Immature natural killer cell (primary cell): ENCODE data around the gene SDHA. TPM values are rescaled to one million over a fixed set of nuclear protein-coding genes. Genes with fewer than 3 reads are reported as not detected.
"Not testable (repeated sequence)": the region's sequence is repeated elsewhere in the genome, so short reads cannot be mapped to it uniquely, and the experiment has no call there.

Experiments
- DNase-seq, 3 donors: peaks; one replicate each; pipeline ENCODE4 v3.0.0; 2022; ENCODE audit warnings: mixed read lengths in 1 of 3
- H3K27ac Mint-ChIP-seq, 6 donors: one replicate each; pipeline ENCODE4 v1.8.0; 2020; ENCODE audit warnings: mixed read lengths in 6 of 6, mild to moderate bottlenecking in 5 of 6, inconsistent platforms in 4 of 6, moderate library complexity in 3 of 6
- H3K27me3 Mint-ChIP-seq, 3 donors: one replicate each; pipeline ENCODE4 v1.8.0; 2020 to 2021; ENCODE audit warnings: low read depth in 3 of 3, mild to moderate bottlenecking in 3 of 3, mixed read lengths in 3 of 3, moderate library complexity in 3 of 3, inconsistent platforms in 1 of 3
- H3K36me3 Mint-ChIP-seq, 3 donors: one replicate each; pipeline ENCODE4 v1.8.0; 2020; ENCODE audit warnings: mixed read lengths in 3 of 3, inconsistent platforms in 2 of 3, mild to moderate bottlenecking in 2 of 3
- H3K4me1 Mint-ChIP-seq, 2 donors: one replicate each; pipeline ENCODE4 v1.8.0; 2020; ENCODE audit warnings: inconsistent platforms in 2 of 2, mild to moderate bottlenecking in 2 of 2, mixed read lengths in 2 of 2, moderate library complexity in 1 of 2
- H3K4me3 Mint-ChIP-seq, 5 donors: one replicate each; pipeline ENCODE4 v1.8.0; 2020; ENCODE audit warnings: mild to moderate bottlenecking in 5 of 5, mixed read lengths in 5 of 5, inconsistent platforms in 3 of 5, moderate library complexity in 3 of 5
- H3K9me3 Mint-ChIP-seq, 6 donors: one replicate each; pipeline ENCODE4 v1.8.0; 2020; ENCODE audit warnings: mild to moderate bottlenecking in 6 of 6, mixed read lengths in 6 of 6, inconsistent platforms in 4 of 6, moderate library complexity in 3 of 6
- polyA plus RNA-seq, 3 donors: library from polyadenylated mRNA; unstranded; fragments of 300-500 nt; fragmentation: Illumina TruSeq; gene quantifications; one replicate each; pipeline ENCODE4 v1.2.3, GENCODE V29; 2021

The SDHA gene
- polyA plus RNA-seq, 3 donors from 2014 or later: 140 to 224 (median 208) TPM

GRCh38 chr5:230711-231110 lies 12.6 kb downstream of the SDHA start:
- H3K9me3 Mint-ChIP-seq: no peaks in the 10 kb centered on the region
- H3K27ac Mint-ChIP-seq: no peak overlapping the region
- H3K27me3 Mint-ChIP-seq: peaks cover 0 to 2% (median 0%) of the 10 kb centered on the region in 3 donors
- H3K4me1 Mint-ChIP-seq: no peaks in the 10 kb centered on the region
- no peak overlapping the region for H3K4me3 Mint-ChIP-seq
- DNase-seq: no peak
- peaks cover 30 to 58% (median 46%) of the 10 kb centered on the region in 3 donors for H3K36me3 Mint-ChIP-seq

- Mint-ChIP-seq H3K4me3 (no peak overlapping the region), H3K9me3 (no peaks in the 10 kb centered on the region), H3K27ac (no peak overlapping the region), H3K4me1 (no peaks in the 10 kb centered on the region), H3K27me3 (peaks cover 0 to 2% (median 0%) of the 10 kb centered on the region in 3 donors), H3K36me3 (peaks cover 26 to 56% (median 42%) of the 10 kb centered on the region in 3 donors)
- no peak for DNase-seq
Observed at GRCh38 chr5:231661-232060, 13.5 kb downstream of the SDHA start.

GRCh38 chr5:233426-233825 lies 15.3 kb downstream of the SDHA start:
- not testable (repeated sequence) for H3K27me3 Mint-ChIP-seq, DNase-seq, H3K27ac Mint-ChIP-seq, H3K9me3 Mint-ChIP-seq, H3K4me3 Mint-ChIP-seq, H3K4me1 Mint-ChIP-seq
- peaks cover 22 to 51% (median 33%) of the 10 kb centered on the region in 3 donors for H3K36me3 Mint-ChIP-seq

- Mint-ChIP-seq H3K27ac (no peak overlapping the region), H3K36me3 (peaks cover 17 to 46% (median 26%) of the 10 kb centered on the region in 3 donors), H3K9me3 (no peaks in the 10 kb centered on the region), H3K27me3 (peaks cover 0 to 1% (median 0%) of the 10 kb centered on the region in 3 donors), H3K4me1 (no peaks in the 10 kb centered on the region), H3K4me3 (no peak overlapping the region)
- no peak for DNase-seq
Observed at GRCh38 chr5:234450-234849, 16.3 kb downstream of the SDHA start.

GRCh38 chr5:235527-235926 lies 17.4 kb downstream of the SDHA start:
- not testable (repeated sequence) for H3K27me3 Mint-ChIP-seq, H3K9me3 Mint-ChIP-seq, H3K4me1 Mint-ChIP-seq, H3K27ac Mint-ChIP-seq, DNase-seq, H3K4me3 Mint-ChIP-seq
- H3K36me3 Mint-ChIP-seq: peaks cover 17 to 48% (median 22%) of the 10 kb centered on the region in 3 donors

- not testable (repeated sequence) for H3K4me1 Mint-ChIP-seq, H3K4me3 Mint-ChIP-seq, H3K27me3 Mint-ChIP-seq, DNase-seq, H3K9me3 Mint-ChIP-seq, H3K27ac Mint-ChIP-seq
- H3K36me3 Mint-ChIP-seq: peaks cover 33 to 57% (median 40%) of the 10 kb centered on the region in 3 donors
Observed at GRCh38 chr5:237931-238330, 19.8 kb downstream of the SDHA start.

GRCh38 chr5:240550-240949 lies 22.4 kb downstream of the SDHA start:
- Mint-ChIP-seq H3K36me3 (peaks cover 22 to 42% (median 25%) of the 10 kb centered on the region in 3 donors), H3K4me1 (peaks cover 0 to 13% of the 10 kb centered on the region in 2 donors)
- not testable (repeated sequence) for H3K27me3 Mint-ChIP-seq, H3K27ac Mint-ChIP-seq, H3K9me3 Mint-ChIP-seq, H3K4me3 Mint-ChIP-seq, DNase-seq

GRCh38 chr5:241045-241669 lies 23.0 kb downstream of the SDHA start:
- DNase-seq, H3K4me3 Mint-ChIP-seq, H3K27me3 Mint-ChIP-seq, H3K9me3 Mint-ChIP-seq, H3K27ac Mint-ChIP-seq: not testable (repeated sequence)
- Mint-ChIP-seq H3K4me1 (peaks cover 0 to 13% of the 10 kb centered on the region in 2 donors), H3K36me3 (peaks cover 21 to 46% (median 29%) of the 10 kb centered on the region in 3 donors)

GRCh38 chr5:243683-244367 lies 25.7 kb downstream of the SDHA start:
- H3K9me3 Mint-ChIP-seq, H3K4me3 Mint-ChIP-seq, DNase-seq, H3K27me3 Mint-ChIP-seq: not testable (repeated sequence)
- H3K36me3 Mint-ChIP-seq: peaks cover 31 to 51% (median 45%) of the 10 kb centered on the region in 3 donors
- peaks cover 0 to 13% of the 10 kb centered on the region in 2 donors for H3K4me1 Mint-ChIP-seq
- peak overlapping the region in 3 of 6 donors; percentile 16 to 49 (median 17) for H3K27ac Mint-ChIP-seq

GRCh38 chr5:245717-246116 lies 27.6 kb downstream of the SDHA start:
- not testable (repeated sequence) for H3K4me3 Mint-ChIP-seq, H3K9me3 Mint-ChIP-seq, DNase-seq, H3K27ac Mint-ChIP-seq, H3K27me3 Mint-ChIP-seq
- H3K4me1 Mint-ChIP-seq: peaks cover 0 to 19% of the 10 kb centered on the region in 2 donors
- H3K36me3 Mint-ChIP-seq: peaks cover 38 to 55% (median 50%) of the 10 kb centered on the region in 3 donors

- Mint-ChIP-seq H3K27ac (peak overlapping the region in 4 of 6 donors; percentile 28 to 78 (median 55)), H3K36me3 (peaks cover 22 to 57% (median 32%) of the 10 kb centered on the region in 3 donors)
- H3K4me3 Mint-ChIP-seq, H3K4me1 Mint-ChIP-seq, H3K9me3 Mint-ChIP-seq, H3K27me3 Mint-ChIP-seq: not testable (repeated sequence)
- DNase-seq: peak in 1 of 3 donors; percentile 26
Observed at GRCh38 chr5:250396-250795, 32.3 kb downstream of the SDHA start.

- peaks cover 22 to 56% (median 28%) of the 10 kb centered on the region in 3 donors for H3K36me3 Mint-ChIP-seq
- H3K9me3 Mint-ChIP-seq: not testable (repeated sequence)
Observed at GRCh38 chr5:251016-251415, 32.9 kb downstream of the SDHA start.

GRCh38 chr5:251538-251937 lies 33.4 kb downstream of the SDHA start:
- not testable (repeated sequence) for H3K4me1 Mint-ChIP-seq, H3K27ac Mint-ChIP-seq, H3K4me3 Mint-ChIP-seq, DNase-seq, H3K27me3 Mint-ChIP-seq, H3K9me3 Mint-ChIP-seq
- peaks cover 22 to 59% (median 24%) of the 10 kb centered on the region in 3 donors for H3K36me3 Mint-ChIP-seq

More at GRCh38 chr5:251016-251415, 32.9 kb downstream of the SDHA start:
- H3K27me3 Mint-ChIP-seq, DNase-seq, H3K4me1 Mint-ChIP-seq, H3K4me3 Mint-ChIP-seq: not testable (repeated sequence)
- peak overlapping the region in 2 of 6 donors; percentile 24 to 78 for H3K27ac Mint-ChIP-seq

- H3K27ac Mint-ChIP-seq: peak overlapping the region in 4 of 6 donors; percentile 28 to 83 (median 58)
- H3K9me3 Mint-ChIP-seq, H3K27me3 Mint-ChIP-seq, DNase-seq, H3K4me1 Mint-ChIP-seq: not testable (repeated sequence)
- peak overlapping the region in 1 of 5 donors; percentile 57 for H3K4me3 Mint-ChIP-seq
- H3K36me3 Mint-ChIP-seq: peaks cover 22 to 63% (median 24%) of the 10 kb centered on the region in 3 donors
Observed at GRCh38 chr5:251975-252374, 33.9 kb downstream of the SDHA start.
